ENCODE measurements around the gene ULBP1. TPM values are rescaled to one million over a fixed set of nuclear protein-coding genes. Genes with fewer than 3 reads are reported as not detected.

ULBP1 gene
- total RNA-seq, 1 experiment from 2014 or later, result 0.81 TPM

DNA sequence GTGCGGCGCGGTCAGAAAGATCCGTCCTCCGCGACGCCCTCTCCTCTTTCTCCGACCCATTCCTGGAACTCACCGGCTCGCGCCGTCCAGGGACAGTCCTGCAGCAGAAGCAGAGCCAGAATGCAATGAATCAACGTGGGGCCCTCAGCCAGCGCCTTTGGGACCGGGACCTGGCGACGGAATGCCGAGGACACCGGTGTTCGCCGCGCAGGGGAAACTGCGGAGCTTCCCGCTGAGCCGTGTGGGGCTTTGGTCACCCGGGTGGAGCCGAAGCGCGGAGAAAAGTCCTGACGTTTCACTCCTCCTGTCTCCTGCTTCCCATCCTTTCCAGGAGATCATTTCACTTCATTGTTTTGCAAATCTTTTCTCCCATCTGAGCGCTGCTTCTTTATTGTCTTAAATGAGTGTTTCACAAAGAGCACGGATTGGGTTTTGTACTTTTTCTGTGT is 26.5 kb downstream of the ULBP1 start:
- Mint-ChIP-seq H3K27me3 (ENCODE audit: low read depth) (peaks cover 100% of the 10 kb centered on the region), H3K27ac (no peak overlapping the region), H3K36me3 (no peaks in the 10 kb centered on the region), H3K4me3 (peak overlapping the region; percentile 68), H3K9me3 (no peaks in the 10 kb centered on the region), H3K4me1 (peaks cover 37% of the 10 kb centered on the region)
- POLR2A ChIA-PET, result no interaction called here
- DNase-seq (ENCODE audit: low spot score) (no peak), ATAC-seq (no peak)
- CTCF ChIA-PET, result interaction anchor here (1.2 kb wide), 1 partner anchor 81 kb away, joined by 4 read pairs; no protein-coding TSS in a partner anchor
- TF ChIP-seq SMAD4 (CRISPR knock-in tag; IDR thresholded peaks at IDR 0.05), result no peak
- TF ChIP-seq, protein P1, sequence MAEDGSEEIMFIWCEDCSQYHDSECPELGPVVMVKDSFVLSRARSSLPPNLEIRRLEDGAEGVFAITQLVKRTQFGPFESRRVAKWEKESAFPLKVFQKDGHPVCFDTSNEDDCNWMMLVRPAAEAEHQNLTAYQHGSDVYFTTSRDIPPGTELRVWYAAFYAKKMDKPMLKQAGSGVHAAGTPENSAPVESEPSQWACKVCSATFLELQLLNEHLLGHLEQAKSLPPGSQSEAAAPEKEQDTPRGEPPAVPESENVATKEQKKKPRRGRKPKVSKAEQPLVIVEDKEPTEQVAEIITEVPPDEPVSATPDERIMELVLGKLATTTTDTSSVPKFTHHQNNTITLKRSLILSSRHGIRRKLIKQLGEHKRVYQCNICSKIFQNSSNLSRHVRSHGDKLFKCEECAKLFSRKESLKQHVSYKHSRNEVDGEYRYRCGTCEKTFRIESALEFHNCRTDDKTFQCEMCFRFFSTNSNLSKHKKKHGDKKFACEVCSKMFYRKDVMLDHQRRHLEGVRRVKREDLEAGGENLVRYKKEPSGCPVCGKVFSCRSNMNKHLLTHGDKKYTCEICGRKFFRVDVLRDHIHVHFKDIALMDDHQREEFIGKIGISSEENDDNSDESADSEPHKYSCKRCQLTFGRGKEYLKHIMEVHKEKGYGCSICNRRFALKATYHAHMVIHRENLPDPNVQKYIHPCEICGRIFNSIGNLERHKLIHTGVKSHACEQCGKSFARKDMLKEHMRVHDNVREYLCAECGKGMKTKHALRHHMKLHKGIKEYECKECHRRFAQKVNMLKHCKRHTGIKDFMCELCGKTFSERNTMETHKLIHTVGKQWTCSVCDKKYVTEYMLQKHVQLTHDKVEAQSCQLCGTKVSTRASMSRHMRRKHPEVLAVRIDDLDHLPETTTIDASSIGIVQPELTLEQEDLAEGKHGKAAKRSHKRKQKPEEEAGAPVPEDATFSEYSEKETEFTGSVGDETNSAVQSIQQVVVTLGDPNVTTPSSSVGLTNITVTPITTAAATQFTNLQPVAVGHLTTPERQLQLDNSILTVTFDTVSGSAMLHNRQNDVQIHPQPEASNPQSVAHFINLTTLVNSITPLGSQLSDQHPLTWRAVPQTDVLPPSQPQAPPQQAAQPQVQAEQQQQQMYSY (CRISPR knock-in tag; IDR thresholded peaks at IDR 0.05), result no peak
- no peak for TF ChIP-seq ZNF671 (CRISPR knock-in tag; IDR thresholded peaks at IDR 0.05)
- TF ChIP-seq SP1 (CRISPR knock-in tag; conservative IDR thresholded peaks at IDR 0.05), result no peak
- TF ChIP-seq, protein P2, sequence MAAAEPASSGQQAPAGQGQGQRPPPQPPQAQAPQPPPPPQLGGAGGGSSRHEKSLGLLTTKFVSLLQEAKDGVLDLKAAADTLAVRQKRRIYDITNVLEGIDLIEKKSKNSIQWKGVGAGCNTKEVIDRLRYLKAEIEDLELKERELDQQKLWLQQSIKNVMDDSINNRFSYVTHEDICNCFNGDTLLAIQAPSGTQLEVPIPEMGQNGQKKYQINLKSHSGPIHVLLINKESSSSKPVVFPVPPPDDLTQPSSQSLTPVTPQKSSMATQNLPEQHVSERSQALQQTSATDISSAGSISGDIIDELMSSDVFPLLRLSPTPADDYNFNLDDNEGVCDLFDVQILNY (CRISPR knock-in tag; IDR thresholded peaks at IDR 0.05), result no peak
- TF ChIP-seq, protein P3, sequence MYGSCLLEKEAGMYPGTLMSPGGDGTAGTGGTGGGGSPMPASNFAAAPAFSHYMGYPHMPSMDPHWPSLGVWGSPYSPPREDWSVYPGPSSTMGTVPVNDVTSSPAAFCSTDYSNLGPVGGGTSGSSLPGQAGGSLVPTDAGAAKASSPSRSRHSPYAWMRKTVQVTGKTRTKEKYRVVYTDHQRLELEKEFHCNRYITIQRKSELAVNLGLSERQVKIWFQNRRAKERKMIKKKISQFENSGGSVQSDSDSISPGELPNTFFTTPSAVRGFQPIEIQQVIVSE (CRISPR knock-in tag; IDR thresholded peaks at IDR 0.05; ENCODE audit: borderline replicate concordance), result no peak
- no peak for TF ChIP-seq ETV6 (CRISPR knock-in tag; IDR thresholded peaks at IDR 0.05)
- TF ChIP-seq, protein P4, sequence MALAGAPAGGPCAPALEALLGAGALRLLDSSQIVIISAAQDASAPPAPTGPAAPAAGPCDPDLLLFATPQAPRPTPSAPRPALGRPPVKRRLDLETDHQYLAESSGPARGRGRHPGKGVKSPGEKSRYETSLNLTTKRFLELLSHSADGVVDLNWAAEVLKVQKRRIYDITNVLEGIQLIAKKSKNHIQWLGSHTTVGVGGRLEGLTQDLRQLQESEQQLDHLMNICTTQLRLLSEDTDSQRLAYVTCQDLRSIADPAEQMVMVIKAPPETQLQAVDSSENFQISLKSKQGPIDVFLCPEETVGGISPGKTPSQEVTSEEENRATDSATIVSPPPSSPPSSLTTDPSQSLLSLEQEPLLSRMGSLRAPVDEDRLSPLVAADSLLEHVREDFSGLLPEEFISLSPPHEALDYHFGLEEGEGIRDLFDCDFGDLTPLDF (CRISPR knock-in tag; IDR thresholded peaks at IDR 0.05), result no peak
- TF ChIP-seq ATF1 (CRISPR knock-in tag; IDR thresholded peaks at IDR 0.05), result no peak
- TF ChIP-seq, protein P5, sequence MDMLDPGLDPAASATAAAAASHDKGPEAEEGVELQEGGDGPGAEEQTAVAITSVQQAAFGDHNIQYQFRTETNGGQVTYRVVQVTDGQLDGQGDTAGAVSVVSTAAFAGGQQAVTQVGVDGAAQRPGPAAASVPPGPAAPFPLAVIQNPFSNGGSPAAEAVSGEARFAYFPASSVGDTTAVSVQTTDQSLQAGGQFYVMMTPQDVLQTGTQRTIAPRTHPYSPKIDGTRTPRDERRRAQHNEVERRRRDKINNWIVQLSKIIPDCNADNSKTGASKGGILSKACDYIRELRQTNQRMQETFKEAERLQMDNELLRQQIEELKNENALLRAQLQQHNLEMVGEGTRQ (CRISPR knock-in tag; IDR thresholded peaks at IDR 0.05), result no peak
- TF ChIP-seq, protein P6, sequence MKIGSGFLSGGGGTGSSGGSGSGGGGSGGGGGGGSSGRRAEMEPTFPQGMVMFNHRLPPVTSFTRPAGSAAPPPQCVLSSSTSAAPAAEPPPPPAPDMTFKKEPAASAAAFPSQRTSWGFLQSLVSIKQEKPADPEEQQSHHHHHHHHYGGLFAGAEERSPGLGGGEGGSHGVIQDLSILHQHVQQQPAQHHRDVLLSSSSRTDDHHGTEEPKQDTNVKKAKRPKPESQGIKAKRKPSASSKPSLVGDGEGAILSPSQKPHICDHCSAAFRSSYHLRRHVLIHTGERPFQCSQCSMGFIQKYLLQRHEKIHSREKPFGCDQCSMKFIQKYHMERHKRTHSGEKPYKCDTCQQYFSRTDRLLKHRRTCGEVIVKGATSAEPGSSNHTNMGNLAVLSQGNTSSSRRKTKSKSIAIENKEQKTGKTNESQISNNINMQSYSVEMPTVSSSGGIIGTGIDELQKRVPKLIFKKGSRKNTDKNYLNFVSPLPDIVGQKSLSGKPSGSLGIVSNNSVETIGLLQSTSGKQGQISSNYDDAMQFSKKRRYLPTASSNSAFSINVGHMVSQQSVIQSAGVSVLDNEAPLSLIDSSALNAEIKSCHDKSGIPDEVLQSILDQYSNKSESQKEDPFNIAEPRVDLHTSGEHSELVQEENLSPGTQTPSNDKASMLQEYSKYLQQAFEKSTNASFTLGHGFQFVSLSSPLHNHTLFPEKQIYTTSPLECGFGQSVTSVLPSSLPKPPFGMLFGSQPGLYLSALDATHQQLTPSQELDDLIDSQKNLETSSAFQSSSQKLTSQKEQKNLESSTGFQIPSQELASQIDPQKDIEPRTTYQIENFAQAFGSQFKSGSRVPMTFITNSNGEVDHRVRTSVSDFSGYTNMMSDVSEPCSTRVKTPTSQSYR (CRISPR knock-in tag; IDR thresholded peaks at IDR 0.05), result no peak
- TF ChIP-seq, protein P7, sequence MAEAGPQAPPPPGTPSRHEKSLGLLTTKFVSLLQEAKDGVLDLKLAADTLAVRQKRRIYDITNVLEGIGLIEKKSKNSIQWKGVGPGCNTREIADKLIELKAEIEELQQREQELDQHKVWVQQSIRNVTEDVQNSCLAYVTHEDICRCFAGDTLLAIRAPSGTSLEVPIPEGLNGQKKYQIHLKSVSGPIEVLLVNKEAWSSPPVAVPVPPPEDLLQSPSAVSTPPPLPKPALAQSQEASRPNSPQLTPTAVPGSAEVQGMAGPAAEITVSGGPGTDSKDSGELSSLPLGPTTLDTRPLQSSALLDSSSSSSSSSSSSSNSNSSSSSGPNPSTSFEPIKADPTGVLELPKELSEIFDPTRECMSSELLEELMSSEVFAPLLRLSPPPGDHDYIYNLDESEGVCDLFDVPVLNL (CRISPR knock-in tag; IDR thresholded peaks at IDR 0.05; ENCODE audit: borderline replicate concordance, low read depth), result no peak
- TF ChIP-seq, protein P8, sequence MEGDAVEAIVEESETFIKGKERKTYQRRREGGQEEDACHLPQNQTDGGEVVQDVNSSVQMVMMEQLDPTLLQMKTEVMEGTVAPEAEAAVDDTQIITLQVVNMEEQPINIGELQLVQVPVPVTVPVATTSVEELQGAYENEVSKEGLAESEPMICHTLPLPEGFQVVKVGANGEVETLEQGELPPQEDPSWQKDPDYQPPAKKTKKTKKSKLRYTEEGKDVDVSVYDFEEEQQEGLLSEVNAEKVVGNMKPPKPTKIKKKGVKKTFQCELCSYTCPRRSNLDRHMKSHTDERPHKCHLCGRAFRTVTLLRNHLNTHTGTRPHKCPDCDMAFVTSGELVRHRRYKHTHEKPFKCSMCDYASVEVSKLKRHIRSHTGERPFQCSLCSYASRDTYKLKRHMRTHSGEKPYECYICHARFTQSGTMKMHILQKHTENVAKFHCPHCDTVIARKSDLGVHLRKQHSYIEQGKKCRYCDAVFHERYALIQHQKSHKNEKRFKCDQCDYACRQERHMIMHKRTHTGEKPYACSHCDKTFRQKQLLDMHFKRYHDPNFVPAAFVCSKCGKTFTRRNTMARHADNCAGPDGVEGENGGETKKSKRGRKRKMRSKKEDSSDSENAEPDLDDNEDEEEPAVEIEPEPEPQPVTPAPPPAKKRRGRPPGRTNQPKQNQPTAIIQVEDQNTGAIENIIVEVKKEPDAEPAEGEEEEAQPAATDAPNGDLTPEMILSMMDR (IDR thresholded peaks at IDR 0.05), result no peak
- TF ChIP-seq ZNF416 (CRISPR knock-in tag; IDR thresholded peaks at IDR 0.05), result no peak
- TF ChIP-seq, protein P9, sequence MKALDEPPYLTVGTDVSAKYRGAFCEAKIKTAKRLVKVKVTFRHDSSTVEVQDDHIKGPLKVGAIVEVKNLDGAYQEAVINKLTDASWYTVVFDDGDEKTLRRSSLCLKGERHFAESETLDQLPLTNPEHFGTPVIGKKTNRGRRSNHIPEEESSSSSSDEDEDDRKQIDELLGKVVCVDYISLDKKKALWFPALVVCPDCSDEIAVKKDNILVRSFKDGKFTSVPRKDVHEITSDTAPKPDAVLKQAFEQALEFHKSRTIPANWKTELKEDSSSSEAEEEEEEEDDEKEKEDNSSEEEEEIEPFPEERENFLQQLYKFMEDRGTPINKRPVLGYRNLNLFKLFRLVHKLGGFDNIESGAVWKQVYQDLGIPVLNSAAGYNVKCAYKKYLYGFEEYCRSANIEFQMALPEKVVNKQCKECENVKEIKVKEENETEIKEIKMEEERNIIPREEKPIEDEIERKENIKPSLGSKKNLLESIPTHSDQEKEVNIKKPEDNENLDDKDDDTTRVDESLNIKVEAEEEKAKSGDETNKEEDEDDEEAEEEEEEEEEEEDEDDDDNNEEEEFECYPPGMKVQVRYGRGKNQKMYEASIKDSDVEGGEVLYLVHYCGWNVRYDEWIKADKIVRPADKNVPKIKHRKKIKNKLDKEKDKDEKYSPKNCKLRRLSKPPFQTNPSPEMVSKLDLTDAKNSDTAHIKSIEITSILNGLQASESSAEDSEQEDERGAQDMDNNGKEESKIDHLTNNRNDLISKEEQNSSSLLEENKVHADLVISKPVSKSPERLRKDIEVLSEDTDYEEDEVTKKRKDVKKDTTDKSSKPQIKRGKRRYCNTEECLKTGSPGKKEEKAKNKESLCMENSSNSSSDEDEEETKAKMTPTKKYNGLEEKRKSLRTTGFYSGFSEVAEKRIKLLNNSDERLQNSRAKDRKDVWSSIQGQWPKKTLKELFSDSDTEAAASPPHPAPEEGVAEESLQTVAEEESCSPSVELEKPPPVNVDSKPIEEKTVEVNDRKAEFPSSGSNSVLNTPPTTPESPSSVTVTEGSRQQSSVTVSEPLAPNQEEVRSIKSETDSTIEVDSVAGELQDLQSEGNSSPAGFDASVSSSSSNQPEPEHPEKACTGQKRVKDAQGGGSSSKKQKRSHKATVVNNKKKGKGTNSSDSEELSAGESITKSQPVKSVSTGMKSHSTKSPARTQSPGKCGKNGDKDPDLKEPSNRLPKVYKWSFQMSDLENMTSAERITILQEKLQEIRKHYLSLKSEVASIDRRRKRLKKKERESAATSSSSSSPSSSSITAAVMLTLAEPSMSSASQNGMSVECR (CRISPR knock-in tag; IDR thresholded peaks at IDR 0.05; ENCODE audit: borderline replicate concordance), result no peak
- no peak for TF ChIP-seq PRRX2 (CRISPR knock-in tag; IDR thresholded peaks at IDR 0.05)

All from WTC11 (cell line).